DND-41 (cell line): ENCODE data around the gene CEACAM19.

ENCODE experiments used
- ATAC-seq: fragments of 200-7000 bp; cut with Tn5 transposase; 3 replicates; pipeline ENCODE4 v1.9.1; 2021; ENCODE audit warnings: low read depth; ENCODE audit not compliant: insufficient read depth
- DNase-seq: peaks from one replicate; pipeline ENCODE4 v3.0.0-alpha.2; 2020
- H2AFZ ChIP-seq: 2 replicates; pipeline ENCODE4 v1.6.0; 2012; ENCODE audit warnings: low read depth, low read length
- H3K27ac ChIP-seq: 2 replicates; pipeline ENCODE4 v1.5.1; 2012; ENCODE audit warnings: low read length, inconsistent platforms
- H3K27me3 ChIP-seq: fragments of 200-600 bp; sonication (generic); 2 replicates; pipeline ENCODE4 v1.6.0; 2012; ENCODE audit warnings: low read length, mild to moderate bottlenecking, inconsistent platforms; ENCODE audit not compliant: insufficient read depth, poor library complexity
- H3K36me3 ChIP-seq: 2 replicates; pipeline ENCODE4 v1.5.1; 2012; ENCODE audit warnings: low read length, inconsistent platforms; ENCODE audit not compliant: insufficient read depth
- H3K4me1 ChIP-seq: 2 replicates; pipeline ENCODE4 v1.5.1; 2012; ENCODE audit warnings: mild to moderate bottlenecking, low read length; ENCODE audit not compliant: insufficient read depth
- H3K4me2 ChIP-seq: 2 replicates; pipeline ENCODE4 v1.6.0; 2012; ENCODE audit warnings: mild to moderate bottlenecking, moderate library complexity, low read length, inconsistent platforms; ENCODE audit not compliant: insufficient read depth
- H3K4me3 ChIP-seq, 2 experiments: fragments of 200-600 bp in 1 of 2; shearing (Covaris generic) in 1 of 2; 2 replicates each; pipeline ENCODE4 v1.5.1; 2012 to 2016; ENCODE audit warnings: inconsistent platforms in 2 of 2, low read length in 2 of 2, mild to moderate bottlenecking in 2 of 2, low read depth in 1 of 2, moderate library complexity in 1 of 2
- H3K79me2 ChIP-seq: 2 replicates; pipeline ENCODE4 v1.6.0; 2012; ENCODE audit warnings: low read length, inconsistent platforms; ENCODE audit not compliant: insufficient read depth
- H3K9ac ChIP-seq: 2 replicates; pipeline ENCODE4 v1.6.0; 2012; ENCODE audit warnings: low read depth, mild to moderate bottlenecking, inconsistent platforms, low read length, moderate library complexity
- H3K9me3 ChIP-seq: 2 replicates; pipeline ENCODE4 v1.5.1; 2012; ENCODE audit warnings: low read length, moderate library complexity, mild to moderate bottlenecking, inconsistent platforms; ENCODE audit not compliant: insufficient read depth, severe bottlenecking
- H4K20me1 ChIP-seq: 2 replicates; pipeline ENCODE4 v1.6.0; 2012; ENCODE audit warnings: low read length; ENCODE audit not compliant: insufficient read depth
- CTCF ChIP-seq: IDR thresholded peaks from 2 replicates; pipeline ENCODE4 v1.5.1; 2012; ENCODE audit warnings: borderline replicate concordance, low read length, moderate library complexity, mild to moderate bottlenecking; ENCODE audit not compliant: poor library complexity, severe bottlenecking; ENCODE audit errors: extremely low read depth
- EZH2 ChIP-seq: IDR thresholded peaks from 3 replicates; pipeline ENCODE4 v1.6.1; 2012; ENCODE audit warnings: borderline replicate concordance, low read depth, mild to moderate bottlenecking, moderate library complexity, low read length, inconsistent platforms; ENCODE audit not compliant: severe bottlenecking

Gene CEACAM19

GRCh38 chr19:44680536-44680935 lies 9.3 kb downstream of the CEACAM19 start:
- no peaks in the 10 kb centered on the region for H3K79me2 ChIP-seq
- H3K36me3 ChIP-seq: no peaks in the 10 kb centered on the region
- H3K4me3 ChIP-seq: no peak overlapping the region
- H3K4me2 ChIP-seq: no peak overlapping the region
- no peaks in the 10 kb centered on the region for H3K4me1 ChIP-seq
- no peak overlapping the region for H3K27ac ChIP-seq
- H4K20me1 ChIP-seq: no peaks in the 10 kb centered on the region
- ATAC-seq (no peak), DNase-seq (no peak)
- no peak overlapping the region for H3K9ac ChIP-seq
- no peak overlapping the region for H2AFZ ChIP-seq
- H3K9me3 ChIP-seq: no peaks in the 10 kb centered on the region
- TF ChIP-seq CTCF (no peak), EZH2 (no peak)
- no peaks in the 10 kb centered on the region for H3K27me3 ChIP-seq

GRCh38 chr19:44681992-44682790 lies 10.9 kb downstream of the CEACAM19 start:
- Histone ChIP-seq H3K27ac (no peak overlapping the region), H3K27me3 (no peaks in the 10 kb centered on the region), H3K79me2 (no peaks in the 10 kb centered on the region), H2AFZ (no peak overlapping the region), H3K4me2 (no peak overlapping the region), H3K4me1 (no peaks in the 10 kb centered on the region), H3K9ac (no peak overlapping the region), H3K9me3 (no peaks in the 10 kb centered on the region), H4K20me1 (no peaks in the 10 kb centered on the region), H3K36me3 (no peaks in the 10 kb centered on the region), H3K4me3 (no peak overlapping the region)
- TF ChIP-seq EZH2: no peak
- TF ChIP-seq CTCF: no peak
- DNase-seq: no peak
- no peak for ATAC-seq

GRCh38 chr19:44682807-44683206 lies 11.5 kb downstream of the CEACAM19 start:
- Histone ChIP-seq H2AFZ (no peak overlapping the region), H3K4me1 (no peaks in the 10 kb centered on the region), H3K36me3 (no peaks in the 10 kb centered on the region), H3K4me3 (no peak overlapping the region), H3K9ac (no peak overlapping the region), H4K20me1 (no peaks in the 10 kb centered on the region), H3K27ac (no peak overlapping the region), H3K27me3 (no peaks in the 10 kb centered on the region), H3K4me2 (no peak overlapping the region), H3K79me2 (no peaks in the 10 kb centered on the region), H3K9me3 (no peaks in the 10 kb centered on the region)
- TF ChIP-seq EZH2: no peak
- no peak for TF ChIP-seq CTCF
- ATAC-seq: no peak
- DNase-seq: no peak
